HepG2 (cell line): ENCODE measurements around the gene EBF4. TPM values are rescaled to one million over a fixed set of nuclear protein-coding genes. Genes with fewer than 3 reads are reported as not detected.

Experiments used
- GLI4 ChIP-seq: sonication (generic); formaldehyde crosslinking; IDR thresholded peaks from 2 replicates; pipeline ENCODE4 v1.5.1; 2020; ENCODE audit warnings: missing genetic modification reagents, mild to moderate bottlenecking, moderate library complexity, borderline replicate concordance
- IKZF4 ChIP-seq: sonication (generic); formaldehyde crosslinking; IDR thresholded peaks from 2 replicates; pipeline ENCODE4 v1.5.1; 2020; ENCODE audit warnings: borderline replicate concordance, mild to moderate bottlenecking, low read depth, missing genetic modification reagents; ENCODE audit errors: not compliant biosample characterization
- KAT8 ChIP-seq: IDR thresholded peaks from 2 replicates; pipeline ENCODE4 v1.6.1; 2016; ENCODE audit warnings: missing genetic modification reagents, missing compliant biosample characterization
- MEIS2 ChIP-seq: sonication (generic); formaldehyde crosslinking; IDR thresholded peaks from 2 replicates; pipeline ENCODE4 v1.9.0; 2021; ENCODE audit warnings: mild to moderate bottlenecking, missing genetic modification reagents
- MIER2 ChIP-seq: IDR thresholded peaks from 2 replicates; pipeline ENCODE4 v1.6.1; 2016; ENCODE audit warnings: missing biosample characterization, missing genetic modification reagents
- MNT ChIP-seq: fragments of 450-650 bp; IDR thresholded peaks from 2 replicates; pipeline ENCODE4 v1.6.1; 2016
- NKX3-1 ChIP-seq: sonication (generic); formaldehyde crosslinking; IDR thresholded peaks from 2 replicates; pipeline ENCODE4 v1.5.0; 2020; ENCODE audit warnings: missing genetic modification reagents
- POGK ChIP-seq: sonication (generic); formaldehyde crosslinking; conservative IDR thresholded peaks from 2 replicates; pipeline ENCODE4 v1.8.0; 2022; ENCODE audit warnings: mild to moderate bottlenecking, moderate library complexity, missing genetic modification reagents
- RELA ChIP-seq: sonication (generic); formaldehyde crosslinking; IDR thresholded peaks from 2 replicates; pipeline ENCODE4 v1.4.0; 2020; ENCODE audit warnings: missing genetic modification reagents
- RFXAP ChIP-seq: sonication (generic); formaldehyde crosslinking; IDR thresholded peaks from 2 replicates; pipeline ENCODE4 v1.4.0; 2020; ENCODE audit warnings: missing genetic modification reagents, borderline replicate concordance
- TAF15 ChIP-seq: fragments of 200-400 bp; formaldehyde crosslinking; IDR thresholded peaks from one replicate; pipeline ENCODE4 v1.6.1; 2018; ENCODE audit warnings: mild to moderate bottlenecking, low read depth, low read length; ENCODE audit not compliant: poor library complexity, severe bottlenecking
- XRCC5 ChIP-seq: fragments of 200-400 bp; formaldehyde crosslinking; optimal IDR thresholded peaks from 2 replicates; pipeline ENCODE3; 2017; ENCODE audit warnings: mild to moderate bottlenecking, low read length
- ZNF136 ChIP-seq: sonication (generic); formaldehyde crosslinking; IDR thresholded peaks from 2 replicates; pipeline ENCODE4 v1.8.1; 2022; ENCODE audit warnings: low read depth, mild to moderate bottlenecking, moderate library complexity, missing genetic modification reagents
- ZNF263 ChIP-seq: sonication (generic); formaldehyde crosslinking; IDR thresholded peaks from 2 replicates; pipeline ENCODE4 v1.4.0; 2020; ENCODE audit warnings: missing genetic modification reagents
- ZNF598 ChIP-seq: sonication (generic); formaldehyde crosslinking; IDR thresholded peaks from 2 replicates; pipeline ENCODE4 v1.5.1; 2020; ENCODE audit warnings: mild to moderate bottlenecking, missing genetic modification reagents, borderline replicate concordance
- ZNF605 ChIP-seq: sonication (generic); formaldehyde crosslinking; IDR thresholded peaks from 2 replicates; pipeline ENCODE4 v1.8.0; 2022; ENCODE audit warnings: mild to moderate bottlenecking, missing genetic modification reagents
- polyA plus RNA-seq, 8 experiments: library from polyadenylated mRNA; depleted of rRNA in 3 of 8; stranded (reverse) in 7 of 8; unstranded in 1 of 8; fragments of >200 nt; fragmentation: Illumina TruSeq in 4 of 8; extraction: Trizol in 4 of 8; gene quantifications; 2 replicates each; pipeline versions ENCODE4 v1.2.1 to v1.2.3, GENCODE V29; 2011 to 2016; ENCODE audit warnings: low read depth in 4 of 8, missing spikeins in 1 of 8, mixed read lengths in 1 of 8; ENCODE audit not compliant: insufficient read depth in 1 of 8
- total RNA-seq, 5 experiments: library from RNA; depleted of rRNA; stranded (reverse); fragments of >200 nt; fragmentation: Illumina TruSeq; extraction: Trizol; gene quantifications; 2 replicates each; pipeline ENCODE4 v1.2.3, GENCODE V29; 2016; ENCODE audit warnings: low read depth in 1 of 5
- TF ChIP-seq, protein P1 (sequence below): sonication (generic); formaldehyde crosslinking; IDR thresholded peaks from 2 replicates; pipeline ENCODE4 v1.9.0; 2021; ENCODE audit warnings: mild to moderate bottlenecking, missing genetic modification reagents
- TF ChIP-seq, protein P2 (sequence below): sonication (generic); formaldehyde crosslinking; IDR thresholded peaks from 2 replicates; pipeline ENCODE4 v1.9.0; 2022; ENCODE audit warnings: low read depth, missing genetic modification reagents

The EBF4 gene
- total and polyA plus RNA-seq, 2 of the 13 experiments (the other 11 are each of a cell fraction or from before 2014, with no cell fraction given): 0.84 to 2.2 TPM

- peak; percentile 33 for TF ChIP-seq XRCC5
- TF ChIP-seq NKX3-1 (CRISPR knock-in tag): no peak
- no peak for TF ChIP-seq ZNF605
- no peak for TF ChIP-seq MIER2 (CRISPR knock-in tag)
- TF ChIP-seq, protein P1, sequence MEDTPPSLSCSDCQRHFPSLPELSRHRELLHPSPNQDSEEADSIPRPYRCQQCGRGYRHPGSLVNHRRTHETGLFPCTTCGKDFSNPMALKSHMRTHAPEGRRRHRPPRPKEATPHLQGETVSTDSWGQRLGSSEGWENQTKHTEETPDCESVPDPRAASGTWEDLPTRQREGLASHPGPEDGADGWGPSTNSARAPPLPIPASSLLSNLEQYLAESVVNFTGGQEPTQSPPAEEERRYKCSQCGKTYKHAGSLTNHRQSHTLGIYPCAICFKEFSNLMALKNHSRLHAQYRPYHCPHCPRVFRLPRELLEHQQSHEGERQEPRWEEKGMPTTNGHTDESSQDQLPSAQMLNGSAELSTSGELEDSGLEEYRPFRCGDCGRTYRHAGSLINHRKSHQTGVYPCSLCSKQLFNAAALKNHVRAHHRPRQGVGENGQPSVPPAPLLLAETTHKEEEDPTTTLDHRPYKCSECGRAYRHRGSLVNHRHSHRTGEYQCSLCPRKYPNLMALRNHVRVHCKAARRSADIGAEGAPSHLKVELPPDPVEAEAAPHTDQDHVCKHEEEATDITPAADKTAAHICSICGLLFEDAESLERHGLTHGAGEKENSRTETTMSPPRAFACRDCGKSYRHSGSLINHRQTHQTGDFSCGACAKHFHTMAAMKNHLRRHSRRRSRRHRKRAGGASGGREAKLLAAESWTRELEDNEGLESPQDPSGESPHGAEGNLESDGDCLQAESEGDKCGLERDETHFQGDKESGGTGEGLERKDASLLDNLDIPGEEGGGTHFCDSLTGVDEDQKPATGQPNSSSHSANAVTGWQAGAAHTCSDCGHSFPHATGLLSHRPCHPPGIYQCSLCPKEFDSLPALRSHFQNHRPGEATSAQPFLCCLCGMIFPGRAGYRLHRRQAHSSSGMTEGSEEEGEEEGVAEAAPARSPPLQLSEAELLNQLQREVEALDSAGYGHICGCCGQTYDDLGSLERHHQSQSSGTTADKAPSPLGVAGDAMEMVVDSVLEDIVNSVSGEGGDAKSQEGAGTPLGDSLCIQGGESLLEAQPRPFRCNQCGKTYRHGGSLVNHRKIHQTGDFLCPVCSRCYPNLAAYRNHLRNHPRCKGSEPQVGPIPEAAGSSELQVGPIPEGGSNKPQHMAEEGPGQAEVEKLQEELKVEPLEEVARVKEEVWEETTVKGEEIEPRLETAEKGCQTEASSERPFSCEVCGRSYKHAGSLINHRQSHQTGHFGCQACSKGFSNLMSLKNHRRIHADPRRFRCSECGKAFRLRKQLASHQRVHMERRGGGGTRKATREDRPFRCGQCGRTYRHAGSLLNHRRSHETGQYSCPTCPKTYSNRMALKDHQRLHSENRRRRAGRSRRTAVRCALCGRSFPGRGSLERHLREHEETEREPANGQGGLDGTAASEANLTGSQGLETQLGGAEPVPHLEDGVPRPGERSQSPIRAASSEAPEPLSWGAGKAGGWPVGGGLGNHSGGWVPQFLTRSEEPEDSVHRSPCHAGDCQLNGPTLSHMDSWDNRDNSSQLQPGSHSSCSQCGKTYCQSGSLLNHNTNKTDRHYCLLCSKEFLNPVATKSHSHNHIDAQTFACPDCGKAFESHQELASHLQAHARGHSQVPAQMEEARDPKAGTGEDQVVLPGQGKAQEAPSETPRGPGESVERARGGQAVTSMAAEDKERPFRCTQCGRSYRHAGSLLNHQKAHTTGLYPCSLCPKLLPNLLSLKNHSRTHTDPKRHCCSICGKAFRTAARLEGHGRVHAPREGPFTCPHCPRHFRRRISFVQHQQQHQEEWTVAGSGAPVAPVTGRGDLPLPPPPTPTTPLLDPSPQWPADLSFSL: no peak
- TF ChIP-seq, protein P2, sequence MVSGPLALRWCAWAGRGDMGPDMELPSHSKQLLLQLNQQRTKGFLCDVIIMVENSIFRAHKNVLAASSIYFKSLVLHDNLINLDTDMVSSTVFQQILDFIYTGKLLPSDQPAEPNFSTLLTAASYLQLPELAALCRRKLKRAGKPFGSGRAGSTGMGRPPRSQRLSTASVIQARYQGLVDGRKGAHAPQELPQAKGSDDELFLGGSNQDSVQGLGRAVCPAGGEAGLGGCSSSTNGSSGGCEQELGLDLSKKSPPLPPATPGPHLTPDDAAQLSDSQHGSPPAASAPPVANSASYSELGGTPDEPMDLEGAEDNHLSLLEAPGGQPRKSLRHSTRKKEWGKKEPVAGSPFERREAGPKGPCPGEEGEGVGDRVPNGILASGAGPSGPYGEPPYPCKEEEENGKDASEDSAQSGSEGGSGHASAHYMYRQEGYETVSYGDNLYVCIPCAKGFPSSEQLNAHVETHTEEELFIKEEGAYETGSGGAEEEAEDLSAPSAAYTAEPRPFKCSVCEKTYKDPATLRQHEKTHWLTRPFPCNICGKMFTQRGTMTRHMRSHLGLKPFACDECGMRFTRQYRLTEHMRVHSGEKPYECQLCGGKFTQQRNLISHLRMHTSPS (CRISPR knock-in tag): no peak; the same call in 1 of the 2 replicates
- 0 out of 2 replicates have a peak, but pooled peaks have one; percentile 20 for TF ChIP-seq POGK (CRISPR knock-in tag)
- TF ChIP-seq GLI4 (CRISPR knock-in tag): no peak
- no peak for TF ChIP-seq IKZF4 (CRISPR knock-in tag)
- no peak; the same call in 1 of the 2 replicates for TF ChIP-seq ZNF263 (CRISPR knock-in tag)
- no peak for TF ChIP-seq ZNF598 (CRISPR knock-in tag)
- no peak for TF ChIP-seq RELA (CRISPR knock-in tag)
- TF ChIP-seq RFXAP: peak; percentile 18; the same call in 1 of the 2 replicates
- TF ChIP-seq MNT: no peak
- peak; percentile 76; the same call in 1 of the 2 replicates for TF ChIP-seq MEIS2 (CRISPR knock-in tag)
- no peak for TF ChIP-seq ZNF136 (CRISPR knock-in tag)
- TF ChIP-seq KAT8 (CRISPR knock-in tag): no peak
- TF ChIP-seq TAF15: no peak
Measured at GRCh38 chr20:2751878-2752566, 59.4 kb downstream of the EBF4 start (continued).
